ENCODE measurements around the gene OR6C75. TPM values are rescaled to one million over a fixed set of nuclear protein-coding genes. Genes with fewer than 3 reads are reported as not detected.
"Not testable (repeated sequence)": the region's sequence is repeated elsewhere in the genome, so short reads cannot be mapped to it uniquely, and the experiment has no call there.

OR6C75 gene
- total RNA-seq, 6 donors from 2014 or later: not detected

- WGBS, 2 donors: 75 to 90% methylated on average over 8 to 23 of the region's 23 CpGs
- Histone ChIP-seq H3K27ac (no peak overlapping the region), H3K27me3 (no peaks in the 10 kb centered on the region), H3K4me1 (no peaks in the 10 kb centered on the region), H3K36me3 (no peaks in the 10 kb centered on the region), H3K9me3 (no peaks in the 10 kb centered on the region), H3K4me3 (no peak overlapping the region)
- DNase-seq (peak in 1 of 2 donors; percentile 63), ATAC-seq (ENCODE audit: low FRiP score in 2 of 2) (peak in 1 of 2 donors; percentile 51)
- no peak for TF ChIP-seq POLR2A (IDR thresholded peaks at IDR 0.05)
- no peak for TF ChIP-seq POLR2AphosphoS5 (IDR thresholded peaks at IDR 0.05)
- no peak for TF ChIP-seq EP300 (IDR thresholded peaks at IDR 0.05)
- no peak for TF ChIP-seq CTCF (IDR thresholded peaks at IDR 0.05)
These were observed 29.4 kb downstream of the OR6C75 start for GRCh38 chr12:55392032-55392795.

- no peaks in the 10 kb centered on the region for H3K27me3 ChIP-seq
- no peak for DNase-seq
- ATAC-seq (ENCODE audit: low FRiP score in 2 of 2): no peak
- H3K9me3 ChIP-seq: no peaks in the 10 kb centered on the region
- H3K4me1 ChIP-seq: no peaks in the 10 kb centered on the region
- H3K4me3 ChIP-seq: no peak overlapping the region
- WGBS, 2 donors: 83 to 94% methylated on average over 1 of the region's 1 CpG
- TF ChIP-seq CTCF (IDR thresholded peaks at IDR 0.05) (no peak), EP300 (IDR thresholded peaks at IDR 0.05) (no peak)
- no peak overlapping the region for H3K27ac ChIP-seq
- H3K36me3 ChIP-seq: no peaks in the 10 kb centered on the region
These were observed 33.6 kb downstream of the OR6C75 start for GRCh38 chr12:55396326-55396725.

GRCh38 chr12:55400229-55400628 lies 37.5 kb downstream of the OR6C75 start, which contains the start of gene OR6C65:
Gene OR6C65, plus strand, starts transcription at chr12:55400529. Its CDS starts 0 bp downstream, at chr12:55400529.
- Histone ChIP-seq H3K4me1 (no peaks in the 10 kb centered on the region), H3K9me3 (no peaks in the 10 kb centered on the region), H3K36me3 (no peaks in the 10 kb centered on the region), H3K4me3 (no peak within 1 kb of the TSS), H3K27ac (no peak within 1 kb of the TSS), H3K27me3 (no peaks in the 10 kb centered on the region)
- ATAC-seq (ENCODE audit: low FRiP score in 2 of 2): no peak
- 94 to 97% methylated on average over 1 of the region's 1 CpG for WGBS, 2 donors
- DNase-seq: no peak
- TF ChIP-seq POLR2AphosphoS5 (IDR thresholded peaks at IDR 0.05) (no peak), POLR2A (IDR thresholded peaks at IDR 0.05) (no peak), CTCF (IDR thresholded peaks at IDR 0.05) (no peak), EP300 (IDR thresholded peaks at IDR 0.05) (no peak)

GRCh38 chr12:55407866-55408265 lies 45.1 kb downstream of the OR6C75 start:
- TF ChIP-seq EP300 (IDR thresholded peaks at IDR 0.05) (no peak), POLR2AphosphoS5 (IDR thresholded peaks at IDR 0.05) (no peak)
- ATAC-seq (ENCODE audit: low FRiP score in 2 of 2) (no peak), DNase-seq (no peak)
- H3K27ac ChIP-seq: no peak overlapping the region
- H3K4me3 ChIP-seq: no peak overlapping the region
- H3K9me3 ChIP-seq: no peaks in the 10 kb centered on the region
- H3K36me3 ChIP-seq: no peaks in the 10 kb centered on the region
- H3K4me1 ChIP-seq: no peaks in the 10 kb centered on the region
- no peaks in the 10 kb centered on the region for H3K27me3 ChIP-seq
- 50 to 55% methylated on average over 1 of the region's 1 CpG for WGBS, 2 donors

GRCh38 chr12:55409133-55409532 lies 46.4 kb downstream of the OR6C75 start:
- DNase-seq; H3K27me3 ChIP-seq; H3K27ac ChIP-seq; ATAC-seq (ENCODE audit: low FRiP score in 2 of 2); H3K4me3 ChIP-seq; H3K36me3 ChIP-seq; H3K4me1 ChIP-seq; H3K9me3 ChIP-seq: not testable (repeated sequence)
- WGBS, 2 donors: 96 to 100% methylated on average over 1 of the region's 1 CpG

GRCh38 chr12:55412138-55412537 lies 49.4 kb downstream of the OR6C75 start:
- ATAC-seq (ENCODE audit: low FRiP score in 2 of 2); H3K27me3 ChIP-seq; H3K4me1 ChIP-seq; H3K36me3 ChIP-seq; H3K4me3 ChIP-seq; H3K27ac ChIP-seq; H3K9me3 ChIP-seq: not testable (repeated sequence)
- WGBS, 2 donors: 93 to 97% methylated on average over 15 of the region's 15 CpGs
- DNase-seq: peak in 1 of 2 donors; percentile 5

GRCh38 chr12:55413498-55414388 lies 51.0 kb downstream of the OR6C75 start:
- not testable (repeated sequence) for H3K27me3 ChIP-seq, H3K4me1 ChIP-seq, H3K36me3 ChIP-seq, H3K9me3 ChIP-seq, H3K27ac ChIP-seq, H3K4me3 ChIP-seq
- ATAC-seq (ENCODE audit: low FRiP score in 2 of 2) (peak; percentile 19 to 50), DNase-seq (peak in 1 of 2 donors; percentile 3)
- 75% methylated on average over 5 of the region's 6 CpGs; no CpG with 5 or more reads in 1 of the 2 donors for WGBS, 2 donors

GRCh38 chr12:55414396-55414823 lies 51.6 kb downstream of the OR6C75 start:
- not testable (repeated sequence) for H3K9me3 ChIP-seq, H3K4me3 ChIP-seq, H3K4me1 ChIP-seq, H3K27ac ChIP-seq, H3K36me3 ChIP-seq, H3K27me3 ChIP-seq
- WGBS, 2 donors: 55 to 80% methylated on average over 3 to 11 of the region's 11 CpGs
- ATAC-seq (ENCODE audit: low FRiP score in 2 of 2) (peak in 1 of 2 donors; percentile 21), DNase-seq (peak in 1 of 2 donors; percentile 30)

- not testable (repeated sequence) for H3K36me3 ChIP-seq, H3K4me1 ChIP-seq, H3K4me3 ChIP-seq, H3K27ac ChIP-seq, H3K9me3 ChIP-seq, H3K27me3 ChIP-seq
- DNase-seq: peak in 1 of 2 donors; percentile 46
- peak in 1 of 2 donors; percentile 80 for ATAC-seq (ENCODE audit: low FRiP score in 2 of 2)
- 0 to 21% methylated on average over 2 to 7 of the region's 34 CpGs for WGBS, 2 donors
These were observed 52.1 kb downstream of the OR6C75 start for GRCh38 chr12:55414889-55415288.

Data from upper lobe of left lung (tissue), 6 donors.